Erythroblast (primary cell): ENCODE results near the gene UQCRC2.

Experiments
- GATA1 ChIP-seq: IDR thresholded peaks from 2 replicates; pipeline ENCODE4 v1.6.1; 2011; ENCODE audit warnings: low read depth, mild to moderate bottlenecking, control low read depth, low read length, moderate library complexity
- POLR2A ChIP-seq: IDR thresholded peaks from 2 replicates; pipeline ENCODE4 v1.6.1; 2011; ENCODE audit warnings: mild to moderate bottlenecking, low read length

GRCh38 chr16:22007159-22007508 is 54.0 kb downstream of the UQCRC2 start:
- TF ChIP-seq POLR2A (no peak), GATA1 (no peak)
